ENCODE results near the gene LEFTY1.
"Not testable (repeated sequence)": the region's sequence is repeated elsewhere in the genome, so short reads cannot be mapped to it uniquely, and the experiment has no call there.

Gene LEFTY1

GRCh38 chr1:225847610-225848009 lies 41.3 kb downstream of the LEFTY1 start:
- no peak for DNase-seq

DNA sequence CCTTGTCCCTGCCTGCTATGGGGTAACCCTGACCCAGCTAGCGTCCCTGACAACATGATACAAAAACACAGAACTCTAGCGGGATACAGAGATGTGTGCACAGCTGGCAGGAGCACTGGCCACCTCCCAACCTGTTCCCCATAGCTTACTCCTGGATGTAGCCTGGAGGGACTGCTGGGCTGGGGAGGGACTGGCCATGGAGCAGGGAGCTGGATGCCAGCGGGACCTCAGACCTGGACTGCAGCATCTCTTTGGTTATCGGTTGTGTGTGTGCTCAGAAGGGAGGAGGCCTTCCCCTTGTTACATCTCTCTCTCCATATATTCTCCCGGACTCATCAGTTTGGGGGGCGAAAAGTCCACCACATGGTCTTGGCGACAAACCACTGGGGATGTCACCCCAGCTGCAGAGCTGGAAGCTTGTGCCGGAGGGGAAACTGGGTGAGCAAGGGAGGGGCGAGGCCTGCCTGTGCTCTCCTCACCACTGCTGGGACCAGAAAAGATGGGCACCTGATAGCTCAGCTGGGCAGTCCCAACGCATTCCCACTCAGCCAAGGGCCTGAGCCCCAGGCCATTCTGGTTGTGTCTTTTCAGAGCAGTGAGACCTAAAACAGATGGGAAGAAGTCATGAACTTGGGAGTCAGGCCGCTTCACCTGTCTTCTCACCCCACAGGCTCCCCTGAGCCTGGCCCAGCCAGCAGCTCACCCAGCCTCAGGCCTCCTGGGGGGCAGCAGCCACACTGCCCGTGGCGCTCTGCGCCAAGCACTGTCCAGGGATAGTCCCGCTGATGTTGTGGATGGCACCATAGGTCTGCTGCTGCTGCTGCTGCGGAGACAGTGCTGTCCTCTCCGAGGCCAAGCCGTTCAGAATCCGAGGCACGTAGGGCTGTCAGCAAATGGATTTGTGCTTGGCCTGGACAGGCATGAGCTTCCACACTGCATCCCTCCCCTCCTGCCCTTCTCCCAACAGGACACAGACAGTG lies 42.3 kb downstream of the LEFTY1 start:
- DNase-seq: no peak

DNA sequence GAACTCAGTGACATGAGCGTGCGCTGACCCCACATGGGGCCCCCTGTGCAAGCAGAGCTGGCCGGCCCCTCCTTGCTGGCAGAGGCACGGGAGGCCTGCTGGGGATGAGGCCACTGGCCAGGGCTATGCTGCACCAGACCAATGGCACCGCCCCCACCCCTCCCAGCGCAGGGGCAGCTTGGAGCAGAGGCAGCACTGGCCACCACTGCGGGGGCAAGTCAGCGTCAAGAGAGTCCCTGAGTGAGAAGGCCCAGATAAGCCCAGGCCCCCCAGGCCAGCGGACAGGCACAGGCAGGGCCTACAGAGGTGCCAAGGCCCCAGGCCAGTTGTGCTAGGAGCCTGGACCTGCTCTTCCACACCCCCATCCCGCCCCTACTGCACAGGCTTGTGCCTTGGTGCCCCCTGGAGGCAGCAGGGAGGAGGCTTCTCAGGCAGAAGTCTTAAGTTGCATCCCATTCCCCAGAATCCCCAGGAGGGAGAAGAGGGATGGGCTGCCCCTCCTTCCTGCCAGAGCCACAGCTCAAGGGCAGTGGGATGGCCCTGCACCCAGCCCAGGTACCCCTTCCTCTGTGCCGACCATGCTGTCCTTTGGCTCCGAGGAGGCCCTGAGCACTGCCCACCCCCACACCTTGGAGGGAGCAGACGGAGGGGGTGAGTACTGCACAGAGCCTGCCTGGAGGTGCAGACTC lies 43.2 kb downstream of the LEFTY1 start:
- peak; percentile 56 to 81 (median 61) for DNase-seq

DNA sequence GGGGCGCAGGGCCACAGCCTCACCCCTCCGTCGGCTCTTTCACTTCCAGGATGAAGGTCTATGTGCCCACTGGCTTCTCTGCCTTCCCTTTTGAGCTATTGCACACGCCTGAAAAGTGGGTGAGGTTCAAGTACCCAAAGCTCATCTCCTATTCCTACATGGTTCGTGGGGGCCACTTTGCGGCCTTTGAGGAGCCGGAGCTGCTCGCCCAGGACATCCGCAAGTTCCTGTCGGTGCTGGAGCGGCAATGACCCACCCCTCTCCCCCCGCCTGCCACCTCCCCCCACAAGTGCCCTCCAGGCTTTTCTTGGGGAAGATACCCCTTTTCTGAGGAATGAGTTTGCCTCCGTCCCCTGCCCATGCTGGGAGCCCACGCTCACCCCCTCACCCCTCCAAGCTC lies 43.8 kb downstream of the LEFTY1 start:
- DNase-seq: no peak

- DNase-seq: no peak
Measured at GRCh38 chr1:225844236-225845061, 44.5 kb downstream of the LEFTY1 start.

GRCh38 chr1:225843426-225843795 lies 45.5 kb downstream of the LEFTY1 start:
- no peak for DNase-seq

DNA sequence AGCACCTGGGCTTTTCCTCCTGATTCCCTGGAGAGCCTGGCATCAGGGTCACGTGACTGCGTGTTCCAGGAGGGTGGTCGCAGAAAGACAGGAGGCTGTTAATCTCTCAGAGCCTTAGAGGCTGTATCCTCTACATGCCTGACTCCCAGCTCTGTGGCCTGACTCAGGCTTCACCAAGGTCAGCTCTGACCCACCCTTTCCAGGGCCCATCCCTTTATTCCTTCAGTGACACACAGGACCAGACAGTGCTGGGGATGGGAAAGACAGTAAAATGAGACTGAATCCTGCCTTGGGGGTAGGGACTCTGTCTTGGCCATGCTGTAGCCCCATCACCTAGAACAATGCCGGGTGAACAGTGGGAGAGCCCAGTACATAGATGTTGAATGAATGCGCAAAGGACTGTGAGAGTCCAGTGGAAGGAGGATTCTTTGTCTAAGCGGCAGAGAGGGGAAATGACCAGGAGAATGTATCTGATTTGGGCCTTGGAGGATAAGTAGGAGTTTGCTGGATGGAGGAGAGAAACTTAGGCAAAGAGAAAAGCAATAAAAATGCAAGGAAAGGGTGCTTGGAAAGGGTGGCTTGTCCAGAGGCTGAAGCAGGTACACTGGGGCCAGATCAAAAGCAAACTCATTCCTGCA lies 46.0 kb downstream of the LEFTY1 start:
- DNase-seq: no peak

DNA sequence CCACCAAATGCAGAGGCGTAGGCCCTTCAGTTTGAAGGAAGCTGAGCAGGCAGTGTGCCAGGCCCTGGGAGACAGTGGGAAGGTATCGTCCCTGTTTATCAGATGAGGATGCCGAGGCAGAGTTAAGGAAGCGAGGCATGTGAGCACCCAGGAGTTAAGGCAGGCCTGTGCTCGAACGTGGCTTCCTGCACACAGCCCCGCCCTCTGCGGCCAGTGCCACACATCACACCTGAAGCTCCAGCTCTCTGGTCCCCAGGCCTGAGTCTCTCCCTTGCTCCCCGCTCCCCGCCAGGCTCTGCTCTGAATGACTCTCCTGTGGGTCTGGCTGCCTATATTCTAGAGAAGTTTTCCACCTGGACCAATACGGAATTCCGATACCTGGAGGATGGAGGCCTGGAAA lies 46.9 kb downstream of the LEFTY1 start:
- DNase-seq: no peak

DNA sequence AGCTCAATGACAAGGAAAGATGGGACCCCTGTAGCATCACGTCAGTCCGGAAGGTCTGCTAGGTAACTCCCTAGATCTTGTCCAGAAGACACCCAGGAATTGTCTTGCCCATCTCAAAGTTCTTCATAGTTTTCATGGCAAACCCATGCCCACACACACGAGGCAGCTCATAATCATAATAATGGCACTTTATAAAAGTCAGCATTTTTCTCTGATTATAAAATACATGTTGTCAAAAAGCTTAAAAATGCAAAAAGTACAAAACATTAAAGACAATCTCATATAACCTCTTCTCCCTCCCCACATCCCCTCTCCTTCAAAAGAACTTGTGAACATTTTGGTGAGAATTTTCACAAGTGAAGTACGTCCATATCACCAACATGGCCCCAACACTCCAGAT lies 48.2 kb downstream of the LEFTY1 start:
- DNase-seq: no peak

DNA sequence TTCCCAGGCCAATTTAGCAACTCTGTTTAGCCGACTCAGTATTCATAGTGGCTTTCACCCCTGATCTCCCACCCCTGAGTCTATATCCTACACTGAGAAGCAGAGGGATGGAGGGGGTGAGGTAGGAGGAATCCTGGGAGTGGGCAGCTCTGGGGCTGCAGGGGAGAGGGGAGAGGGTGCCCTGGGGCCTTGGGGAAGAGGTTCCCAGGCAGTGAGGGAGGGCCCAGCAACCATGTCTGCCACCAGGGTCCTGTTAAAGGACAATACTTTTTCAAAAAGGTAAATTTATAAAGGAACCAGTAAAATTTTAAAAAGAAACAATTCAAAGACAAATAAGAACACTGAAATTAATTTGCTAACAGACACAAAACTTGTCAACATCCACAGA lies 48.7 kb downstream of the LEFTY1 start:
- no peak for DNase-seq

DNA sequence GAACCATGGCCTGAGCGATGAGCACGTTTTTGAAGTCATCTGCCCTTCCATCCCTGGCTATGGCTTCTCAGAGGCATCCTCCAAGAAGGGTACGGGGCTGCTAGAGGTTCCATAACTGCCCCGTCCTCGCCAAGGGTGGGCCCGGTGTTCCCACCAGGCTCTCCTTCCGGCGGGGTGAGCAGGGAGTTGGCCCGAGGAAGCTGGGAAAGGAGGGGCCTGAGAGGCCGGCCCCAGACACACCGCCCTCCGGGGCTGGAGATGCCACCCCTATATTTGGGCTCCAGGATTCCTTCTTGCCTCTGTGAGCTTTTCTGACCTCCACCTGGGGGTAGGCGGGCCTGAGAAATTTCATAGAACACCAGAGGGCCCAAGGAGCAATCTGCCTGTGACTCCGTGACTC lies 50.2 kb downstream of the LEFTY1 start:
- DNase-seq: no peak

DNA sequence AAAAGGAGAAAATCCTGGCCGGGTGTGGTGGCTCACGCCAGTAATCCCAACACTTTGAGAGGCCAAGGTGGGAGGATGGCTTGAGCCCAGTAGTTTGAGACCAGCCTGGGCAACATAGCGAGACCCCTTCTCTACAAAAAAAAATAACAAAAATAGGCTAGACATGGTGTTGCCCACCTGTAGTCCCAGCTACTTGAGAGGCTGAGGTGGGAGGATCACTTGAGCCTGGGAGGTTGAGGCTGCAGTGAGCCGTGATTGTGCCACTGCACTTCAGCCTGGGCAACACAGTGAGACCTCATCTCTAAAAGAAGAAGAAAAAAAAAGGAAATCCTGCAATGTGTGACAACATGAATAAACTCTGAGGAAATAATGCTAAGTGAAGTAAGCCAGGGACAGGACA lies 52.6 kb downstream of the LEFTY1 start:
- not testable (repeated sequence) for DNase-seq
